IMR-90 (cell line): ENCODE data around the gene FOXR1. TPM values are rescaled to one million over a fixed set of nuclear protein-coding genes. Genes with fewer than 3 reads are reported as not detected.

Source experiments
- ATAC-seq: fragments of 200-7000 bp; cut with Tn5 transposase; 2 replicates; pipeline ENCODE4 v1.9.1; 2020; ENCODE audit warnings: low read depth, mild to moderate bottlenecking, moderate library complexity
- BruUV-seq: library from RNA; stranded (reverse); fragments of 400-500 nt; replicated peaks from 2 replicates; lab custom pipeline; 2021; lab: Mats Ljungman, UMichigan
- CTCF ChIA-PET: fragments of 300-600 bp; formaldehyde crosslinking; extraction: SDS; loops from one replicate; lab custom pipeline; 2021; ENCODE audit warnings: antibody characterized with exemption; lab: Yijun Ruan, JAX
- POLR2A ChIA-PET: fragments of 300-600 bp; sonication (Branson Sonifier 250); formaldehyde crosslinking; loops from one replicate; lab custom pipeline; 2022; ENCODE audit warnings: antibody characterized with exemption; ENCODE audit not compliant: unreplicated experiment; lab: Charles Lee
- DNase-seq: peaks from one replicate; pipeline ENCODE4 v3.0.0; 2013
- H2AFZ ChIP-seq: replicated peaks from 2 replicates; pipeline ENCODE3; 2013; ENCODE audit warnings: low read length, mild to moderate bottlenecking; ENCODE audit not compliant: poor library complexity
- H2AK5ac ChIP-seq: 2 replicates; pipeline ENCODE4 v1.6.1; 2013; ENCODE audit warnings: low read depth, low read length, inconsistent platforms
- H2AK9ac ChIP-seq: replicated peaks from 2 replicates; pipeline ENCODE3; 2013; ENCODE audit warnings: mild to moderate bottlenecking, low read depth, low read length, moderate library complexity; ENCODE audit not compliant: poor library complexity
- H2BK120ac ChIP-seq: 2 replicates; pipeline ENCODE4 v1.6.1; 2013; ENCODE audit warnings: low read depth, low read length, inconsistent platforms
- H2BK15ac ChIP-seq: 3 replicates; pipeline ENCODE4 v1.6.1; 2013; ENCODE audit warnings: low read depth, low read length, inconsistent platforms
- H2BK20ac ChIP-seq: 2 replicates; pipeline ENCODE4 v1.6.1; 2013; ENCODE audit warnings: low read depth, mild to moderate bottlenecking, inconsistent platforms, low read length, moderate library complexity
- H2BK5ac ChIP-seq: 2 replicates; pipeline ENCODE4 v1.6.1; 2013; ENCODE audit warnings: mild to moderate bottlenecking, low read depth, low read length, inconsistent platforms; ENCODE audit not compliant: poor library complexity, severe bottlenecking
- H3K14ac ChIP-seq: replicated peaks from 2 replicates; pipeline ENCODE4 v1.6.1; 2013; ENCODE audit warnings: low read depth, low read length, inconsistent platforms
- H3K18ac ChIP-seq: 2 replicates; pipeline ENCODE4 v1.6.1; 2013; ENCODE audit warnings: low read depth, low read length, control low read depth
- H3K23ac ChIP-seq: 2 replicates; pipeline ENCODE4 v1.6.1; 2013; ENCODE audit warnings: low read depth, low read length, inconsistent platforms
- H3K27ac ChIP-seq: 2 replicates; pipeline ENCODE4 v1.5.1; 2013; ENCODE audit warnings: mild to moderate bottlenecking, control low read depth, low read length; ENCODE audit not compliant: insufficient read depth
- H3K27me3 ChIP-seq: 2 replicates; pipeline ENCODE4 v1.6.1; 2013; ENCODE audit warnings: low read length; ENCODE audit not compliant: control insufficient read depth, insufficient read depth
- H3K36me3 ChIP-seq: 2 replicates; pipeline ENCODE4 v1.6.1; 2013; ENCODE audit warnings: low read length, mixed read lengths; ENCODE audit not compliant: control insufficient read depth, insufficient read depth
- H3K4ac ChIP-seq: 2 replicates; pipeline ENCODE4 v1.6.1; 2013; ENCODE audit warnings: low read depth, low read length, inconsistent platforms
- H3K4me1 ChIP-seq: 2 replicates; pipeline ENCODE4 v1.6.1; 2013; ENCODE audit warnings: low read length, mixed read lengths; ENCODE audit not compliant: control insufficient read depth, insufficient read depth
- H3K4me2 ChIP-seq: 2 replicates; pipeline ENCODE4 v1.6.1; 2013; ENCODE audit warnings: low read depth, mild to moderate bottlenecking, control low read depth, low read length, moderate library complexity
- H3K4me3 ChIP-seq: 2 replicates; pipeline ENCODE4 v1.5.1; 2013; ENCODE audit warnings: low read depth, mild to moderate bottlenecking, control low read depth, low read length, moderate library complexity; ENCODE audit not compliant: insufficient read depth
- H3K56ac ChIP-seq: 2 replicates; pipeline ENCODE4 v1.6.1; 2013; ENCODE audit warnings: low read length, inconsistent platforms; ENCODE audit not compliant: insufficient read depth; ENCODE audit errors: extremely low read depth
- H3K79me1 ChIP-seq, 2 experiments: 2 replicates each; pipeline ENCODE4 v1.6.1; 2013; ENCODE audit warnings: low read length in 2 of 2, inconsistent platforms in 1 of 2, low read depth in 1 of 2
- H3K9ac ChIP-seq: 2 replicates; pipeline ENCODE4 v1.6.1; 2013; ENCODE audit warnings: low read depth, low read length, control low read depth
- H3K9me1 ChIP-seq: 2 replicates; pipeline ENCODE4 v1.6.1; 2013; ENCODE audit warnings: low read length, inconsistent platforms; ENCODE audit not compliant: insufficient read depth
- H3K9me3 ChIP-seq: 2 replicates; pipeline ENCODE4 v1.6.1; 2013; ENCODE audit warnings: low read length; ENCODE audit not compliant: control insufficient read depth, insufficient read depth
- H4K20me1 ChIP-seq: 2 replicates; pipeline ENCODE4 v1.6.1; 2013; ENCODE audit warnings: low read length, inconsistent platforms; ENCODE audit not compliant: insufficient read depth
- H4K5ac ChIP-seq: 2 replicates; pipeline ENCODE4 v1.6.1; 2013; ENCODE audit warnings: mild to moderate bottlenecking, low read depth, low read length, control low read depth
- H4K8ac ChIP-seq, 2 experiments: 2 replicates each; pipeline ENCODE4 v1.6.1; 2013; ENCODE audit warnings: low read depth in 2 of 2, low read length in 2 of 2, control low read depth in 1 of 2, inconsistent platforms in 1 of 2
- H4K91ac ChIP-seq: 2 replicates; pipeline ENCODE4 v1.6.1; 2013; ENCODE audit warnings: low read depth, low read length, inconsistent platforms; ENCODE audit not compliant: insufficient read depth
- CEBPB ChIP-seq: IDR thresholded peaks from 2 replicates; pipeline ENCODE4 v1.6.1; 2012; ENCODE audit warnings: low read depth, low read length, improper control_type of control experiment
- CHD1 ChIP-seq: IDR thresholded peaks from 2 replicates; pipeline ENCODE4 v1.6.1; 2012; ENCODE audit warnings: low read depth, low read length, improper control_type of control experiment
- MAZ ChIP-seq: IDR thresholded peaks from 2 replicates; pipeline ENCODE4 v1.6.1; 2012; ENCODE audit warnings: low read depth, mild to moderate bottlenecking, low read length, improper control_type of control experiment, moderate library complexity, borderline replicate concordance
- MXI1 ChIP-seq: IDR thresholded peaks from 2 replicates; pipeline ENCODE4 v1.6.1; 2012; ENCODE audit warnings: low read depth, mild to moderate bottlenecking, low read length, moderate library complexity, borderline replicate concordance
- NFE2L2 ChIP-seq: fragments of 150-350 bp; IDR thresholded peaks from 2 replicates; pipeline ENCODE4 v1.6.1; 2016; ENCODE audit warnings: low read depth, mild to moderate bottlenecking, low read length
- RCOR1 ChIP-seq: IDR thresholded peaks from 2 replicates; pipeline ENCODE4 v1.6.1; 2012; ENCODE audit warnings: mild to moderate bottlenecking, low read length, improper control_type of control experiment; ENCODE audit not compliant: insufficient replicate concordance
- RFX5 ChIP-seq: IDR thresholded peaks from 2 replicates; pipeline ENCODE4 v1.8.0; 2012; ENCODE audit warnings: low read depth, mild to moderate bottlenecking, low read length, moderate library complexity
- WGBS, 2 experiments: methylation state at CpG; one replicate each; pipeline versions ENCODE4 v1.1.5 to v1.1.7; 2013; ENCODE audit warnings: missing lambda C conversion rate in 2 of 2; ENCODE audit not compliant: insufficient read length in 1 of 2; ENCODE audit errors: extremely low coverage in 2 of 2; 5-methylcytosine and 5-hydroxymethylcytosine counted together
- dilution Hi-C: fragments of 300-500 bp; cut with HindIII; formaldehyde crosslinking; loops from one replicate; pipeline ENCODE4 v1.14.3; 2018; ENCODE audit warnings: low sequenced_read_pairs; ENCODE audit not compliant: unreplicated experiment
- in situ Hi-C: fragments of 300-500 bp; cut with MboI; formaldehyde crosslinking; loops from 3 replicates; pipeline ENCODE4 v1.14.3; 2019; ENCODE audit warnings: low sequenced_read_pairs, inconsistent platforms, mixed read lengths
- intact Hi-C: fragments of 100-400 bp; cut with micrococcal nuclease; formaldehyde crosslinking; loops from 2 replicates; pipeline ENCODE4 v1.10.0; 2022
- polyA plus RNA-seq, 3 experiments: library from polyadenylated mRNA; depleted of rRNA; stranded (reverse); fragments of >200 nt; gene quantifications; 2 replicates each; pipeline ENCODE4 v1.2.3, GENCODE V29; 2012; ENCODE audit warnings: low replicate concordance in 1 of 3
- total RNA-seq: library from RNA; depleted of rRNA; stranded (reverse); fragments of >200 nt; gene quantifications from 2 replicates; pipeline ENCODE4 v1.2.3, GENCODE V29; 2012
- TF ChIP-seq, protein P1 (sequence below): fragments of 150-350 bp; IDR thresholded peaks from 2 replicates; pipeline ENCODE4 v1.6.1; 2017; ENCODE audit warnings: mild to moderate bottlenecking, antibody characterized with exemption, low read length, low read depth
- TF ChIP-seq, protein P2 (sequence below): conservative IDR thresholded peaks from 2 replicates; pipeline ENCODE4 v1.5.1; 2012; ENCODE audit warnings: mild to moderate bottlenecking, low read depth, low read length, improper control_type of control experiment
- TF ChIP-seq, protein P3 (sequence below): fragments of 150-350 bp; IDR thresholded peaks from 2 replicates; pipeline ENCODE4 v1.6.1; 2016; ENCODE audit warnings: low read depth, mild to moderate bottlenecking, low read length, moderate library complexity, borderline replicate concordance

The FOXR1 gene
- total and polyA plus RNA-seq, 2 of the 4 experiments (the other 2 are of a cell fraction) = not detected

DNA sequence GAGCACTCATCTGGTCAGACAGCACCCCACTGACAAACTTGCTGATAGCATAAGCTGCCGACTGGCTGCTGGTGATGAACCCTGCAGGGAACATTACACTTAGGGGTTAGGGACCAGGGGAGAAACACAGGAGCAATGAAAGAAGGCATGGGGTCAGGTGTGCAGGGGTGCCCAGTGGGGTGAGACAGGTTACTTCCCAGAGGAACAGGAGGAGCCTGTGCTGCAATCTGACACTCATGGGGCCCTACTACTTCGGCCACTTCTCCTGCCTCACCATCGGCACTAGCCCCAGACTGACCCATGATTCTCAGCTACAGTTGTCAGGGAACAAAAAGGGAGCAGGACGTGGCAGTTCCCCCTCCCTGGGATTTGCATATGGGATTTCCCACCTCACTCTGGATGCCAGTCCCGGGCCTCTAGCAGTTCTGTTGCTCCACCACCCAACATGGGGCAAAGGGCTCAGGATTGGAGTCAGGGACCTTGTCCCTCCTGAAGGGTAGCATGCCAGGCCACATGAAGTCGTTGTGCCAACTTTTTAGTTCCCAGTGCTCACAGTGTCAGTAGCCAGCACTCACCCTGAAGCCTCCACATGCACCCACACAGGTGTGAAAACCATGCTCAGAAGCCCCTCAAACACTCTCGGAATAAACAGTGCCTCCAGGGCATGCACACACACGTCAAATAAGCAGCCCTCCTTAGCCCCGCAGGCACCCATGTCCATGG, 56.9 kb downstream of the FOXR1 start:
- Histone ChIP-seq H2BK120ac (no peak overlapping the region), H3K18ac (no peak overlapping the region), H3K9me1 (no peaks in the 10 kb centered on the region; the same call in 1 of the 2 replicates), H3K23ac (no peak overlapping the region), H2BK15ac (no peak overlapping the region), H2BK20ac (no peak overlapping the region), H4K91ac (no peak overlapping the region), H4K8ac (no peak overlapping the region), H3K9me3 (no peaks in the 10 kb centered on the region), H3K4me1 (no peaks in the 10 kb centered on the region), H3K14ac (no peak overlapping the region), H2BK5ac (no peak overlapping the region), H3K4me3 (no peak overlapping the region), H2AK5ac (no peak overlapping the region), H3K79me1 (peaks cover 10 to 29% of the 10 kb centered on the region in 2 experiments; a peak in 3 of 4 replicates), H3K9ac (no peak overlapping the region), H3K27ac (no peak overlapping the region), H3K27me3 (no peaks in the 10 kb centered on the region), H4K20me1 (no peaks in the 10 kb centered on the region; the same call in 1 of the 2 replicates), H2AK9ac (peak overlapping the region; percentile 7), H2AFZ (no peak overlapping the region), H3K4me2 (no peak overlapping the region), H3K56ac (no peak overlapping the region), H3K36me3 (peaks cover 17% of the 10 kb centered on the region), H3K4ac (no peak overlapping the region), H4K5ac (no peak overlapping the region)
- 87% methylated on average over 6 of the region's 9 CpGs; no CpG with 5 or more reads in 1 of the 2 experiments for WGBS, 2 experiments
- ChIA-PET POLR2A (no interaction called here), CTCF (no interaction called here)
- TF ChIP-seq RFX5 (no peak), MAZ (no peak), CHD1 (no peak), NFE2L2 (no peak), MXI1 (no peak), RCOR1 (no peak), CEBPB (no peak)
- TF ChIP-seq, protein P1, sequence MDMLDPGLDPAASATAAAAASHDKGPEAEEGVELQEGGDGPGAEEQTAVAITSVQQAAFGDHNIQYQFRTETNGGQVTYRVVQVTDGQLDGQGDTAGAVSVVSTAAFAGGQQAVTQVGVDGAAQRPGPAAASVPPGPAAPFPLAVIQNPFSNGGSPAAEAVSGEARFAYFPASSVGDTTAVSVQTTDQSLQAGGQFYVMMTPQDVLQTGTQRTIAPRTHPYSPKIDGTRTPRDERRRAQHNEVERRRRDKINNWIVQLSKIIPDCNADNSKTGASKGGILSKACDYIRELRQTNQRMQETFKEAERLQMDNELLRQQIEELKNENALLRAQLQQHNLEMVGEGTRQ = no peak
- TF ChIP-seq, protein P2, sequence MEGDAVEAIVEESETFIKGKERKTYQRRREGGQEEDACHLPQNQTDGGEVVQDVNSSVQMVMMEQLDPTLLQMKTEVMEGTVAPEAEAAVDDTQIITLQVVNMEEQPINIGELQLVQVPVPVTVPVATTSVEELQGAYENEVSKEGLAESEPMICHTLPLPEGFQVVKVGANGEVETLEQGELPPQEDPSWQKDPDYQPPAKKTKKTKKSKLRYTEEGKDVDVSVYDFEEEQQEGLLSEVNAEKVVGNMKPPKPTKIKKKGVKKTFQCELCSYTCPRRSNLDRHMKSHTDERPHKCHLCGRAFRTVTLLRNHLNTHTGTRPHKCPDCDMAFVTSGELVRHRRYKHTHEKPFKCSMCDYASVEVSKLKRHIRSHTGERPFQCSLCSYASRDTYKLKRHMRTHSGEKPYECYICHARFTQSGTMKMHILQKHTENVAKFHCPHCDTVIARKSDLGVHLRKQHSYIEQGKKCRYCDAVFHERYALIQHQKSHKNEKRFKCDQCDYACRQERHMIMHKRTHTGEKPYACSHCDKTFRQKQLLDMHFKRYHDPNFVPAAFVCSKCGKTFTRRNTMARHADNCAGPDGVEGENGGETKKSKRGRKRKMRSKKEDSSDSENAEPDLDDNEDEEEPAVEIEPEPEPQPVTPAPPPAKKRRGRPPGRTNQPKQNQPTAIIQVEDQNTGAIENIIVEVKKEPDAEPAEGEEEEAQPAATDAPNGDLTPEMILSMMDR = no peak
- TF ChIP-seq, protein P3, sequence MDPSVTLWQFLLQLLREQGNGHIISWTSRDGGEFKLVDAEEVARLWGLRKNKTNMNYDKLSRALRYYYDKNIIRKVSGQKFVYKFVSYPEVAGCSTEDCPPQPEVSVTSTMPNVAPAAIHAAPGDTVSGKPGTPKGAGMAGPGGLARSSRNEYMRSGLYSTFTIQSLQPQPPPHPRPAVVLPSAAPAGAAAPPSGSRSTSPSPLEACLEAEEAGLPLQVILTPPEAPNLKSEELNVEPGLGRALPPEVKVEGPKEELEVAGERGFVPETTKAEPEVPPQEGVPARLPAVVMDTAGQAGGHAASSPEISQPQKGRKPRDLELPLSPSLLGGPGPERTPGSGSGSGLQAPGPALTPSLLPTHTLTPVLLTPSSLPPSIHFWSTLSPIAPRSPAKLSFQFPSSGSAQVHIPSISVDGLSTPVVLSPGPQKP = no peak
- no peak for ATAC-seq
- no peak for DNase-seq
- no TSS peak for BruUV-seq
- intact Hi-C loops = no loop called here
- in situ Hi-C loops = no loop called here
- dilution Hi-C loops = no loop called here
